ENCODE results near the gene ADAMTS2.

The ADAMTS2 gene

DNA sequence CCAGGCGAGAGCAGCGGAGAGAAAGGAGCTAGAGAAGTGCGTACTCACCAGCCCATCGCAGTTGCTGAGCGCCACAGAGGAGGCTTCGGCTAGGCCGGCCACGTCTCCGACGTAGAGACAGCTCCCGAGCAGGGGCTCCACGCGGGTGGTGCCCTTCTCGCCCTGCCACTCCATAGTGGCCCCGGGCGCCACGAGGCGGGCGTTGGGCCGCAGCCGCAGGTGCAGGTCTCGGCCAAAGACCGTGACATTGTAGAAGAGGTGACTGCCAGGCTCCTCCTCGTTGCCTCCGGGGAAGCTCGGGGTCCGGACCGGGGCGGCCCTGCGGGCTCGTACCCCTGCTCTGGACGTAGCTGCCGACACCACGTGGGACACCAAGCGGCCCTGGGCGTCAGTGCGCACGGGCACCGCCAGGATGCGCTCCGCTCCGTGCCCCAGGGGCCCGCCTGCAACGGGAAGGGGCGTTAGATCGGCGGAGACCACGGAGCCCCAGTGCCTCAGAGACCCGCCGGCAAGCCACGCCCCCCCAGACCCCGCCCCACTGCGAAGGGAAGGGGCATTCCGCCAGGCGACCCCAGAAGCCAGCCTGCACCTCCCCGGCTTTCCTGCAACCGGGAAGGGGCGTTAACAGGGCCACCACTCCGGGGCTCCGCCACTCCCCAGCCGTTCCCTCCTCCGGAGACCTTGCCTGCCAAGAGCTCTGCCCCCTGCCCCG is 1.4 kb downstream of the ADAMTS2 start:
- no peak for DNase-seq

DNA sequence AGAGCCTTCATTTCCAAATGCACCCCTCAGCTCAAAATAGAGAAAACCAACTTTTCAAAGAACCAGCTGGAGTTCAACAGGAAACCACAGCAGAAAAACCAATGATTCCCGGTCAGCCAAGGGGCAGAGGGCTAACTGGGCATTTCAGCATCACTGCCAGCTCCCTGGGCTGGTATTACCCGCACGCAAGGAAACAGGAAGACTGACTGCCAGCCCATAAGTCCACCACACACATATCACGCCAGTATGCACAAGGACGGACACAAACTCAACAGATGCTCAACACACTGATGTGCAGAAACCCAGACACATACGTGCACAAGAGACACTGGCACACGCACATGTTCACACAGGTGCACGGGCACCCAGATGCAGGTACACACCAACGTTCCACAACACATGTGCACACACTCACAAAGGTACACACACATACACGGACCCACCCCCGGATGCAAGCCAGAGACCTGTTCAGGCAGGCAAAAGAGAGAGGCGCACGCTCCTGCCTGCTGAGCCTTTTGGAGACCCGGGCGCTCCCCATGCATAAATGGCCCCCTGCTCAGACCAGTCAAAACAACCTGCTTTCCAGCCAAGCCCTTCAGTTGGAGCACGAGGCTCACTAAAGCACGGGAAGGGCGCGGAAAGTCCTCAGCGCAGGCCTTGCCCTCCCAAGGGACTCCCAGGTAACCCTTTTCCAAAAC is 2.1 kb downstream of the ADAMTS2 start:
- no peak for DNase-seq

DNA sequence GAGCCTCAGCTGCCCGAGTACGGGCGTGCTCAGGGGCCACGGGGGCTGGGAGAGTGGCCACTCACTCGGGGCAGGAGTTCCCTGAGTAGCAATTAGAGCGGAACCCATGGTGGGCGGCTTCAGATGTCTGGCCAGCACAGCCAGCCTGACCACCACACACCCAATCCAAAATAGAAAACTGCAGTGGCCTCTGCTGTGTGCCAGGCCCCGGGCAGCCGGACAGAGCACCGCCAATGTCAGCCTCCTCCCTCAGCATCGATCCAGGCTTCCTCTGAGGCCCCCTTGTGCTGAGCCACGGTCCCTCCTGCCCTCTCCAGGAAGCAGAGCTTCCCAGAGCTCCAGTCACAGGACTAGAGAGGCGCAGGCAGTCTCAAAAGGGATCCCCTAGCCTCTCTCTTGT is 2.7 kb downstream of the ADAMTS2 start:
- DNase-seq, result no peak

DNA sequence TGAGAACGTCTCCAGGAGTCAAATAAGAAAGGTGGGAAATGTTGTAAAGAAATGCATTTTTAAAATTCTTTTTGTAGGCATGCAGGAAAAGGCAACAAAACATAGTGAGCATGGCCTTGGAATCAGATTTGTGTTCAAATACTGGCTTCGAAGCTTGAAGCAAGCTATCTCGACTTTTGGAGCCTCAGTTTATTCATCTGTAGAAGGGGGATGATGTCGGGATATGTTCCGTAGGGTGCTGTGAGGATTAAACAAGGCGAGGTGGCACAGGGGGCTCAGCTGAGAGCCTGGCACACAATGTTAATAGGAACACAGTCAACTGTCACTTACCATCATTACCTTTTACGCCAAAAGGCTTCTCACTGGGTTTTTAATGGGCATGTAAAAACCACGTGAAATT is 4.8 kb downstream of the ADAMTS2 start:
- DNase-seq, result no peak

DNA sequence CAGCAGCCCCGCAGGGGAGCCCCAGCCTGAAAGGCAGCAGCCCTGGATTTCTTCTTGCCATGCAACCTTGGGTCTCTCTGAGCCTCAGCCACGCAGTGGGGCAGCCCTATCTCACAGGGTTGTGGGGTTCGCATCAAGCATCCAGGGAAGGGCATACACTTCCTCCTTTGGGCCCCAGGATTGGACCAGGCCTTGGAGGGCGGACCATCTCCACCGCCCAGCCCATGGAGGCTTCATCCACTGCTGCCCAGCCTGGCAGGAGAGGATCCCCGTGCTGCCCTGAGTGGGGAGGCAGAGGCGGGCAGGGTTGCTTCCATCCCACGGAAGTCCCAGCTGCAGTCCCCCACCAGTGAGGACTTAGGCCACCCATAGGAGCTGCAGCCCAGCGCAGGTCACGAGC is 5.3 kb downstream of the ADAMTS2 start:
- DNase-seq, result no peak

DNA sequence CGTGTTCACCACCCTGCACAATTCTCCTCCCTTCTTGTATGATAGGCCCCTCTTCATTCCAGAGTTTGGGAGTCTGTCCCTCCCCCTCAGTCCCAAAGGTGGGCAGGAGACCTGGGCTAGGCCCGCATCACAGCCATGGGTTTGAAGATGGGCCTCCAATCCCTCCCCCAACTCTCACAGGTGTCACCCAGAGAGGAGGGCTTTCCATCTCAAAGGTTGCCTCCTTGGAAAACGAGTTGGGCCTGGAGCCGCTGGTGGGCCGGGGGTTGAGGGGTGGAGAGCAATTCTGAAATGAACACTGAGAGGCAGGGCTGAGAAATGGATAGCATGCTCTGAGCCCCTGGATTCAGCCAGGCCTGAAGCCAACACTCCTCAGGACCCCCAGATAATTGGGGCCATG is 6.2 kb downstream of the ADAMTS2 start:
- DNase-seq, result no peak

DNA sequence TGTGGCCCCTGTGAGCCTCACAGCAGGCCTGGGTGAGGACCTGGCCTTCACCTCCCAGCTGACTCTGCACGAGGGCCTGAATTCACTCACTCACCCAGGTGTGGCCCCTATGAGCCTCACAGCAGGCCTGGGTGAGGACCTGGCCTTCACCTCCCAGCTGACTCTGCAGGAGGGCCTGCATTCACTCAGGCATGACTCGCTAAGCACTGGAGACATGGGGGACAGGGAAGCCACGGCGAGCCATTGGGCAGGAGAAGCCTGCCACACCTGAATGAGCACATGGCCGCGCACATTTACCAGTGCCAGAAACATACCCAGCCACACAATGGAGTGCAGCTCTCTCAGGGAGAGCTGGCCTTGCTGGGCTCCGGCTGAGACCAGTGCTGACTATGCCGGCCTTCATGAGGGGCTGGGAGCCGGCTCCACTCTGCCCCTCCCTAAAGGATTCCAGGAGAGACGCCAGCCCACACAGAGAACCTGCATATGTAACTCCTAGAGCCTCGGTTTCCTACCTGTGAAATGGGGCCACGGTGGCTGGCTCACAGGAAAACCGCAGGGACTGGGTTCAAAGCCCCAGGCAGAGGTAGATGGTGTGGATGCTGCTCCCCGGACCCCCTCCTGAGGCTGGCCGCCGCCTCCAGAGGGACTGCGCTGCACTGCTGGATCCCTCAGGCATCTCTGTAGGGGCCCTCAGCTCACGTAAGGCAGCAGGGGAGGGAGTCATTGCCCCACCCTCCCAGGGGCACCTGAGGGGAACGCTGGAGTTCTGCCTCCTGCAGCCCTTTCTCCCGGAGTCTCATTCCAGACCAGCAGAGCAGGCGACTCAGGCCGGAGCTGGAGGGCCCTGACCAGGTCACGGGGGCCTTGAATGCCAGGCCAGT is 7.2 kb downstream of the ADAMTS2 start:
- DNase-seq, result no peak

DNA sequence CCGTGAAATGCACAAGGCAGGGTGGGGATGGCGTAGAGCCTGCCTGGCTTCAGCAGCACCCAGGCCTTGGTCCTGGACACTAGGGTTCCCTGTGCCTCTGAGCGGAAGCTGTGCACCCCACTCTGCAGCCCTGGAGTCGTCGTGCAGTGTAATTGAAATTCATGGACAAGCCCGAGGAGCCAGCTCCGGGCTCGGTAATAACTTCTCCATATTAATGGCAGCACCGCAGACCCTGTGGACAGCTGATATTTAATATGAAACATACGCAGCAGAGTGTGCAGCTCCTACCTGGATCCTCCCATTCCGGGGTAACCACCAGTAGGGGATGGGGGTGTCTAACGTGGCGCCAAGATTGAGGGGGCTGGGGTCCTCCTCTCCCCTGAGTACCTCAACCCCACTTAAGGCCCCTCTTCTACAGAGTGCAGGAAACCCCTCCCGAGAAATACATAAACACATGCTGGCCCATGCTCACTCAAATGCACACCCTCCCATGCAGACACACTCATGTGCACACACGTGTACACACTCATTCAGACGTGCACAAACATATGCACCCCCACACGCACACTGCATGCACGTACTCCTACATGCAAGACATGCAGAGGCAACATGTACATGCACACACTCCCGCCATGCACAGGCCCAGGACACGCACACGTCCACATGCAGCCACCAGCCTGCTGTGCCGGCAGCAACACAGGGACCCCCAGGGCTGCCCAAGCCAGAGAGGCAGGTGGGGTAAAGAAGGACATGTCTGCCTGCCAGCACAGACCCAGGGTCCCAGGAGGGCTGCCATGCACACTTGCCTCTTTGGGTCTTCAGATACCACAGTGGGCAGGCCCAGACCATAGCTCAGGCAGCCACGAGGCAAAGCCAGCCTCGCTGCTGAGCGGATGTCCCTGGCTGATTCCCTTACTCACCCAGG is 8.1 kb downstream of the ADAMTS2 start:
- DNase-seq, result no peak

DNA sequence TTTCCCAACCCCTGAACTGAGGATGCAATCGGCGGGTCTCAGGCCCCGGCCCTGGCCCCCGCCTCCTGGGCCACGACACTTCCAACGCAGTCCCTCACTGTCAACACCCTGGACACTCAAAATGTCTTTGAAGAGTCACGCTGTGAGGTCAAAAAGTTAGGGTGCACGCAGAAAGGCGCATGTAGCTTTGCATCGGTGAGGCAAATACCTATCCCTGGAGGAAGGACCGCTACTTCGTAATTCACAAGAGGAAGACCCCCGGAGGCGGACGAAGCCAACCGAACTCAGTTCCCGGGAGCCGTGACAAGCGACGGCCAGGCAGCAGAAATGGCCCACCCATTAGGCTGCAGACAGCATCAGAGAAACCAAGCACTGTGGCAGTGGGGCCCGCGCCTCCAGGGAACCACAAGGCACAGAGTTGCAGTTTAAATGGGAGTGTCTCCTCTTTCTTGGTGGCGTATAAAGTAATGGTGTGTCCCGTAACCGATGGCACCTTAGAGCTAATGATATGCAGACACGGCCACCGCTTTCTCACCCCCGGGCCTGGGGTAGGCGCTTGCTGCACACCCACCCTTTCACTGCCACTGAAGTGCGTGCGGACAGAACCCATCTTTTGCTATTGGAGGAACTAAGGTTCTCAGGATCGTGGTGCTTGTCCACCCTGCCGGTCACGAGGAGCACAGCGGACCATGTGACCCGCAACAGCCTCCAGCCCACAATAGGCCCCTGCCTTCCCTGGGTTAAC is 9.0 kb downstream of the ADAMTS2 start:
- DNase-seq, result no peak

DNA sequence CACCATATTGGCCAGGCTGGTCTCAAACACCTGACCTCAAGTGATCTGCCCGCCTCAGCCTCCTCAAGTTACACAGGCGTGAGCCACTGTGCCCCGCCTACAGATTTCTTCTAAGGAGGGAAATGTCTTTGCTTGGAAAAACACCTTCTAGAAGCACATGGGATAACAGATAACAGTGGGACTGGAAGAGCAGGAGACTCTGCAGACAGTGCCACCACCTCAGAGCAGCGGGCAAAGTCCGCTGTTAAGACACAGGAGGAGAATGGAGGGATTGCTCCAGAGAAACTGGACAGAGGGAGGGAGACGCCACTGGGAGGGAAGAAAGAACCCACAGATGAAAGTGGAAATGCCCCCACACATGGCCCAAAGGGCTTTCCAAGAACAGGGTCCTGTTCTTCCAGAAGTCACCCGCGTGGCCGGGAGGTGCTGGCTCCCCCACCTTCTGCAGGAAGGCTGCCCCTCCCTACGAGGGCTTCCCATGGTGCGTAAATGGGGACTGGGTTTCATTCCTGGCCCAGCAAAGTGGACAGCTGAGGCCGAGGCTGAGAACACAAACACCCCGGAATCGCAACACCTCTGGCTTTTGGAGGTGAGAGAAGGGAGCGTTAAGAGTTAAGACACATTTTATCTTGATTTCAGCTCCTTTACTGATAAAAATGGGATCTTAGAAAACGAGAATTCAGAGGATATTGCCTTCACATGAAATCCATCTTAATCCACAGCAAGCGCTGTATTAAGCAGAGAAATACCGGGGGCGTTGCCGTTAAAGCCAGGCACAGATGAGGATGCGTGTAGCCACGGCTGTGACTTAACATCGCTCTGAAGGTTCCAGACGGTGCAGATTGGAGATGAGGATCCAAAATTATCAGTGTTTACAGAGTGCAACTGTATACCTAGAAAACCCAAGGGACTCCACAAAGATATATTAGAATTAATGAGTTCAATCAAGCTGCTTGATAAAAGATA is 11.2 kb downstream of the ADAMTS2 start:
- DNase-seq, result no peak

DNA sequence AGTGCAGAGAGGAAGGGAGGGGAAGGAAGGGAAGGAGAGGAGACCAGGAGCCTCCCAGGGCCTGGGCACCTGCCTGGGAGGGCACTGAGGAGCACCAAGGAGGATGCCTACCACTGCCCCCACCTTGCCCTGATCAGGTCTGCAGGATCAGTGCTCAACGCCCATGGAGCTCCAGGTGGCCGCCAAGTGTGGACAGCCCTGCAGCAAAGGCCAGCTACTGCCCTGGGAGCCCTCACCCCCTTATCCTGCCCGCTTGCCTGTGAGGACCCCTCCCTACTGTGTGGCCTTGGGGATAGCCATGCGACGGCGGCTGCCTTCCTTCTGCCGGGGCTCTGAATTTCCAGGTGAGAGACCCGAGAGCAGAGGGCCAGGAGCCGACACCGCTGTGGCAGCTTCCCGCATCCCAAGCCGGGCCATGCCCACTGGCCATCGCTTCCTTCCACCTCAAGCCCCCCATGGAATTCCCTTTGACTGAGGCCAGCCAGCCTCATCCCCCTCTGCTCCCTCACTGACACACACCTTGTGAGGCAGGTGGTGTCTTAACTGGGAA is 12.4 kb downstream of the ADAMTS2 start:
- no peak for DNase-seq

DNA sequence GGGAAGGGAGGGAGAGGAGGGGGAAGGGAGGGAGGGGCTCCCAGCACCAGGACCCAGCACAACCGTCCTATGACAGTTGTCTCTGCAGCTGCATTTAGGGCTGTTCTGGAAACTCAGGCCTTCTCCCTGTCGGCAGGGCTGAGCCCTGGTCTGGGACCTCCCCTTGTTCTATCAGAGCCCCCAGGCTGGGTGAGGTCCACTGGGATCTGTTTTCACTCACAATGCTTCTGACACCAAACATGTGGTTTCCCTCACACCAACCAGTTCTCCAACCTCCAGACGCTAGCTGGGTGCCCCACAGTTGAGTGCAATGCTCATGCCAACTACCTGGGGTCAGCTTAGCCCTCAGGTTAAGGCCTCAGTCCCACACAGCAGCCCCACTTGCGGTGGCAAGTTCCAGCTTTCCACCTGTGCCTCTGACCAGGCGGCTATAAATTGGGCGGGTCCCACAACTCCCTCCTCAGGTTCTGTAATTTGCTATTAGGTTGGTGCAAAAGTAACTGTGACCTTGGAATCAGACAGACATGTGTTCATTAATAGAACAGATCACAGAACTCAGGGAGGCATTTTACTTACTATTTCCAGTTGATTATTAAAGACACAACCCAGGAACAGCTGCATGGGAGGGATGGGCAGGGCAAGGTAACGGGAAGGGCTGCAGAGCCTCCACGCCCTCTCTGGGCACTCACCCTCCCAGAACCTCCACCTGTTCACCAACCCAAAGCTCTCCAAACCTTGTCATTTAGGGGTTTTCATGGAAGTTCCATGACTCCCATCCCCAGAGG is 13.5 kb downstream of the ADAMTS2 start:
- no peak for DNase-seq

DNA sequence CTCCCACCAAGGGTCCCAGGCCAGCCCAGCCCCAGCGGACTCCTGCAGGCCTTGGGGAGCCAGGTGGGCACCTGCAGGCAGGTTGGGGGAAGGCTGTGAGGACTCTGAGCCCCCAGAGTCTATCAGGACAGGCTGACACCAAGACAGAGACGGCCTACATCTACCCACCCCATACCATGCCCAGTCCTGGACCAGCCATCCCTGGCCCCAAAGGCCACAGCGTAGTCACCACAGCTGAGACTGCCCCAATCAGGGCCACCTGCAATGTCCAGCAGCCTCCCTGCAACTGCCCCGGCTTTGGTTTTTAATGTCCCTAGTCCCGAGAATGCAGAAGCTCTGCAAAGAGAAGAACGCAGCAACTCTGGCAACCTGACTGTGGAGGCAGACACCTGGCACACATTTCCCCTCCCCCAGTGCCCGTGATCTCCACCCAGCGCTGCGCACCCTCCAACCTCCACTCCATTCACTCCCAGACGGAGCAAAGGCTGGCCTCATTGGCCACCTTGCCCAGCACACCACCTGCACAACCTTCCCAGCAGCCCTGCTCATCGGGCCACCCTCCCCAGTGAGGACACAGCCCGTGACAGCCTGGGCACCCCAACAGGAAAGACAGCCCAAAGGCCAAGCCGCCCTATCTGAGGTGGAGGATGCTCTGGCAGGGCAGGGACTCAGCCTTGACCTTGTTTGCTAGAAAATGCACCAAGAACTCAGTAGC is 14.9 kb downstream of the ADAMTS2 start:
- no peak for DNase-seq

DNA sequence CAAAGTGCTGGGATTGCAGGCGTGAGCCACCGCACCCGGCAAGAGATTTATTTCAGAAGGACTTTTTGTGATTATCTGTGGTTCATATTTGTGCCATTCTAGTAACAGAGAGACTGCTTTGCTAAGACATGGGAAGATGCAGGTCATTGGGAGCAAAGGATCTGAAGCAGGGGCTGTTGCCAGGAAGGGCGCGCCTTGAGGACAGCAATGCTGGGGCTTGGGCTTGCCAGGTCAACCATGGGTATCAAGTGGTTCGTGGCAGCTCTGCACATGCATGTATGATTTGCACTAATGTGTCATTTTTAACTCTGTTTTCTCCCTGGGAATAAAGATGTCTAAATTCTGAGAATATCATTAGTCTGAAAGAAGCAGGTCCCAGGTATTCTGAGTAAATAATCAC is 17.0 kb downstream of the ADAMTS2 start:
- DNase-seq, result no peak

DNA sequence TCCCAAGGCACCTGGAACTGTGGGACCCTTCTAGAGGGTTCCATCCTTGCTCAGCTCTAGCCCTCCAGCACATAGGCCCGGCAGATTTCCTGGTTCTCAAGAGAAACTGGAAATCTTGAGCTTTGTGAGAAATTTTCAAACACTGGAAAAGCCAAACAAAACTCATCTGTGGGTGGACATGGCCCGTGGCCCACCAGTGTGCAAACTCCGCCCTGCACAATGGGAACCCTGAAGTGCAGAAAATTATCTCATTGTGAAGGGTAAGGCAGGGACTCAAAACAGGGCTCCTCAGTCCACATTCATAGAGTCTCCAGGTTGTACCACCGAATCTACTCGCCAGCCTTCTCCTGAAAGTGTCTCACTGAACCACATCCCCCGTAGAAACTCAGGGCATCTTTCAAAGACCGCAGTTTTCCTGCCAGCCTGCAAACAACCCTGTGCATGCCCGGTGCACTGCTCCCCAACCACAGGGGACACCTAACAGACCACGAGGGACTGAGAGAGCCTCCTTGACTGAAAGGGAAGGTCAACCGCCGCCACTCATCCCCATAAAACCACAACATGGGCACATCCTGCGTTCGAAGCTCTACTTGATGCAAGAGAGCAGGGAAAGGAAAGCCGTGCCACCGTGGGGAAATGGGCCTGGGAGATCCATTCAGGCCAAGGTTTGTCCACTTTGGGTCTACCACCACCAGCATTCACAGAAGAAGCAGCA is 18.1 kb downstream of the ADAMTS2 start:
- DNase-seq, result no peak

DNA sequence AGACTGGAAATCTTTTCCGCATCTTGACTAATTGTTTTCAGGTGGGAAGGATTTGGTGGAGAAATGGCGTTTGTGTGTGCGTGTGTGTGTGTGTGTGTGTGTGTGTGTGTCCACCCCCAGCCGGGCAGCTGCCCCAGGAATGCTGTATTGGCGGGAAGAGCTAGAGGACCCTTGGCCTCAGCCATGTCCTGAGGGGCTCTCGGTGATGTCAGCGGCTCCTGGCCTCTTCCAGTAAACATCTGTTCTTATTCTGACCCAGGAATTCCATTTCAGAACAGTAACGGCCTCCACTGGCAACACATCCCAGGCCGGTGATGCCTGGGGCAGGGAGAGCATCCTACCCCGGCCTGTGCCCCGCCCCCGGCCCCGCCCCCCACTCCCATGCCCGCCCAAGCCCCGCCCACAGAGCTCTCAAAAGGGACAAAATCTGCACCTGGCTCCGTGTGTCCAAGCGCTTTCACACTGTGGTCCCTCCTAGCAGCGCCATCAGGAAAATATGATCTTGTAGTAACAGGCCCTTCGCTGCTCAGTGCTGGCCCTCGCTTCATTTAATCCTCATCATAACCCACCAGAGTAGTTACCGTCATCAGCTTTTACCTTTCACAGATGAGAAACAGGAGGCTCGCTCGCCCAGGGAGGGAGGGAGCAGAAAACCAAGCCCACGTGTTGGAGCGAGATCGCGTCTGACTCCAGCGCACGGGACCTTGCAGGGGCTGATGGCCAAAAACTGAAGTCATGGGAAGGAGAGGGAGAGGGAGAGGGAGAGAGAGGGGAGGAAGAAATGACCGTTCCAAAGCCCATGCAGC is 18.9 kb downstream of the ADAMTS2 start:
- no peak for DNase-seq

All from COR-L47 (cell line).